Endothelial cell of umbilical vein (primary cell): Measurements from ENCODE around the gene LGALS3. TPM values are rescaled to one million over a fixed set of nuclear protein-coding genes. Genes with fewer than 3 reads are reported as not detected.

Experiments
- BruUV-seq: library from RNA; stranded (reverse); fragments of 400-500 nt; replicated peaks from 2 replicates; lab custom pipeline; 2021; lab: Mats Ljungman, UMichigan
- CTCF ChIA-PET: fragments of 300-600, 350-600 bp; sonication (Branson Sonifier 250); formaldehyde crosslinking; loops from one replicate; lab custom pipeline; 2021; ENCODE audit warnings: antibody characterized with exemption, inconsistent platforms; lab: Charles Lee
- POLR2A ChIA-PET: fragments of 300-600, 350-600 bp; sonication (Branson Sonifier 250); formaldehyde crosslinking; loops from one replicate; lab custom pipeline; 2021; ENCODE audit warnings: antibody characterized with exemption, inconsistent platforms; lab: Charles Lee
- DNase-seq: peaks from one replicate; pipeline ENCODE4 v3.0.0-alpha.2; 2011; ENCODE audit warnings: low read depth, low spot score
- FAIRE-seq: peaks from 2 replicates; lab custom pipeline; 2011; peaks lifted over from hg19 to GRCh38; lab: Jason Lieb, UNC
- H2AFZ ChIP-seq: 2 replicates; pipeline ENCODE4 v1.6.0; 2012; ENCODE audit warnings: low read depth, low read length, control low read depth, inconsistent platforms
- H3K27ac ChIP-seq: 2 replicates; pipeline ENCODE4 v1.5.1; 2011; ENCODE audit warnings: low read depth, mild to moderate bottlenecking, control low read depth, low read length, moderate library complexity; ENCODE audit not compliant: insufficient read depth
- H3K27me3 ChIP-seq, 2 experiments: 2 replicates each; pipeline versions ENCODE4 v1.6.0 to v1.6.1; 2011; ENCODE audit warnings: low read length in 2 of 2, mixed read lengths in 1 of 2; ENCODE audit not compliant: control insufficient read depth in 2 of 2, insufficient read depth in 2 of 2
- H3K36me3 ChIP-seq, 2 experiments: 2 replicates in 1 of 2; 3 replicates in 1 of 2; pipeline ENCODE4 v1.5.1; 2011; ENCODE audit warnings: low read length in 2 of 2, mild to moderate bottlenecking in 1 of 2, moderate library complexity in 1 of 2; ENCODE audit not compliant: control insufficient read depth in 2 of 2, insufficient read depth in 2 of 2; ENCODE audit errors: extremely low read depth in 1 of 2
- H3K4me1 ChIP-seq: 3 replicates; pipeline ENCODE4 v1.5.1; 2011; ENCODE audit warnings: mild to moderate bottlenecking, low read length; ENCODE audit not compliant: control insufficient read depth, insufficient read depth; ENCODE audit errors: extremely low read depth
- H3K4me2 ChIP-seq: 2 replicates; pipeline ENCODE4 v1.6.1; 2011; ENCODE audit warnings: low read length, control low read depth, mixed read lengths; ENCODE audit not compliant: insufficient read depth
- H3K4me3 ChIP-seq, 3 experiments: fragments of 200-600 bp in 1 of 3; sonication (generic), shearing (Covaris generic) in 1 of 3; replicated peaks in 1 of 3; 2 replicates each; pipeline ENCODE4 v1.5.1; 2011 to 2016; ENCODE audit warnings: control low read depth in 3 of 3, low read length in 3 of 3, mild to moderate bottlenecking in 2 of 3, inconsistent platforms in 1 of 3, low read depth in 1 of 3, moderate library complexity in 1 of 3; ENCODE audit not compliant: insufficient read depth in 1 of 3
- H3K79me2 ChIP-seq: 2 replicates; pipeline ENCODE4 v1.6.0; 2012; ENCODE audit warnings: low read length, inconsistent platforms; ENCODE audit not compliant: control insufficient read depth, insufficient read depth
- H3K9ac ChIP-seq: replicated peaks from 2 replicates; pipeline ENCODE3; 2011; ENCODE audit warnings: low read length, control low read depth; ENCODE audit not compliant: insufficient read depth; ENCODE audit errors: extremely low read depth
- H3K9me1 ChIP-seq: replicated peaks from 3 replicates; pipeline ENCODE4 v1.6.0; 2011; ENCODE audit warnings: mild to moderate bottlenecking, low read length; ENCODE audit not compliant: control insufficient read depth, insufficient read depth; ENCODE audit errors: extremely low read depth
- H3K9me3 ChIP-seq: replicated peaks from 2 replicates; pipeline ENCODE4 v1.5.1; 2012; ENCODE audit warnings: low read length, inconsistent platforms; ENCODE audit not compliant: control insufficient read depth, insufficient read depth
- H4K20me1 ChIP-seq: replicated peaks from 2 replicates; pipeline ENCODE3; 2011; ENCODE audit warnings: mild to moderate bottlenecking, low read length; ENCODE audit not compliant: control insufficient read depth, insufficient read depth; ENCODE audit errors: extremely low read depth
- EZH2 ChIP-seq: IDR thresholded peaks from 2 replicates; pipeline ENCODE4 v1.6.1; 2012; ENCODE audit warnings: borderline replicate concordance, low read depth, mild to moderate bottlenecking, moderate library complexity, low read length, inconsistent platforms; ENCODE audit not compliant: severe bottlenecking
- FOS ChIP-seq: IDR thresholded peaks from 2 replicates; pipeline ENCODE4 v1.6.1; 2011; ENCODE audit warnings: mild to moderate bottlenecking, low read length, moderate library complexity, borderline replicate concordance; ENCODE audit not compliant: insufficient read depth
- GATA2 ChIP-seq: IDR thresholded peaks from 2 replicates; pipeline ENCODE4 v1.7.0; 2011; ENCODE audit warnings: low read depth, mild to moderate bottlenecking, moderate library complexity, mixed read lengths, low read length; ENCODE audit not compliant: insufficient read length, insufficient read depth
- JUN ChIP-seq: IDR thresholded peaks from 2 replicates; pipeline ENCODE4 v1.6.1; 2011; ENCODE audit warnings: borderline replicate concordance, low read depth; ENCODE audit not compliant: insufficient read length, insufficient read depth
- MAX ChIP-seq: IDR thresholded peaks from 2 replicates; pipeline ENCODE4 v1.6.1; 2011; ENCODE audit not compliant: insufficient read depth, insufficient read length
- MYC ChIP-seq: IDR thresholded peaks from one replicate; pipeline ENCODE4 v1.6.1; 2011; ENCODE audit warnings: mild to moderate bottlenecking, low read depth, low read length
- POLR2A ChIP-seq: IDR thresholded peaks from 2 replicates; pipeline ENCODE4 v1.6.1; 2012; ENCODE audit warnings: low read depth, mild to moderate bottlenecking, control low read depth, low read length
- POLR2AphosphoS5 ChIP-seq: IDR thresholded peaks from 2 replicates; pipeline ENCODE4 v1.6.1; 2012; ENCODE audit warnings: low read depth, mild to moderate bottlenecking, control low read depth, low read length, moderate library complexity; ENCODE audit not compliant: insufficient read depth
- dilution Hi-C: fragments of 300-500 bp; cut with MboI; formaldehyde crosslinking; loops from one replicate; pipeline ENCODE4 v1.15.0; 2019; ENCODE audit warnings: low sequenced_read_pairs; ENCODE audit not compliant: extremely low pct_ligation_motif_present
- intact Hi-C: fragments of 100-400 bp; cut with micrococcal nuclease; formaldehyde crosslinking; loops from one replicate; pipeline ENCODE4 v1.10.0; 2022
- polyA plus RNA-seq, 4 experiments: library from polyadenylated mRNA; depleted of rRNA in 3 of 4; stranded (reverse) in 3 of 4; unstranded in 1 of 4; fragments of >200 nt; gene quantifications; 2 replicates each; pipeline versions ENCODE4 v1.2.1 to v1.2.3, GENCODE V29; 2011 to 2012; ENCODE audit warnings: missing spikeins in 1 of 4
- total RNA-seq: library from RNA; stranded (reverse); gene quantifications from 2 replicates; pipeline ENCODE4 v1.2.3, GENCODE V29; 2021
- TF ChIP-seq, protein P1 (sequence below), 2 donors: IDR thresholded peaks; 1 replicate in 1 of 2; 2 replicates in 1 of 2; pipeline ENCODE4 v1.5.1; 2011; ENCODE audit warnings: low read length in 2 of 2, mild to moderate bottlenecking in 2 of 2, moderate library complexity in 2 of 2, control low read depth in 1 of 2, inconsistent platforms in 1 of 2, low read depth in 1 of 2; ENCODE audit not compliant: insufficient read depth in 1 of 2; ENCODE audit errors: extremely low read depth in 1 of 2

LGALS3 gene
- total and polyA plus RNA-seq, 2 donors (not counting 3 experiments of a cell fraction or from before 2014, with no cell fraction given) = 33.8 to 55.1 TPM

- intact Hi-C loops = no loop called here
- Histone ChIP-seq H3K4me1 (no peaks in the 10 kb centered on the region), H2AFZ (no peak overlapping the region), H3K27ac (no peak overlapping the region), H4K20me1 (no peaks in the 10 kb centered on the region), H3K9me1 (no peaks in the 10 kb centered on the region), H3K4me3 (no peak overlapping the region), H3K79me2 (no peaks in the 10 kb centered on the region), H3K9ac (no peak overlapping the region), H3K4me2 (no peak overlapping the region), H3K36me3 (no peaks in the 10 kb centered on the region), H3K27me3 (peaks cover 0 to 3% of the 10 kb centered on the region in 2 experiments), H3K9me3 (no peaks in the 10 kb centered on the region)
- dilution Hi-C loops = no loop called here
- FAIRE-seq (no peak), DNase-seq (no peak)
- no TSS peak for BruUV-seq
- TF ChIP-seq JUN (no peak), POLR2A (no peak), MYC (no peak), FOS (no peak), GATA2 (no peak), MAX (no peak), EZH2 (no peak), POLR2AphosphoS5 (no peak)
- TF ChIP-seq, protein P1, sequence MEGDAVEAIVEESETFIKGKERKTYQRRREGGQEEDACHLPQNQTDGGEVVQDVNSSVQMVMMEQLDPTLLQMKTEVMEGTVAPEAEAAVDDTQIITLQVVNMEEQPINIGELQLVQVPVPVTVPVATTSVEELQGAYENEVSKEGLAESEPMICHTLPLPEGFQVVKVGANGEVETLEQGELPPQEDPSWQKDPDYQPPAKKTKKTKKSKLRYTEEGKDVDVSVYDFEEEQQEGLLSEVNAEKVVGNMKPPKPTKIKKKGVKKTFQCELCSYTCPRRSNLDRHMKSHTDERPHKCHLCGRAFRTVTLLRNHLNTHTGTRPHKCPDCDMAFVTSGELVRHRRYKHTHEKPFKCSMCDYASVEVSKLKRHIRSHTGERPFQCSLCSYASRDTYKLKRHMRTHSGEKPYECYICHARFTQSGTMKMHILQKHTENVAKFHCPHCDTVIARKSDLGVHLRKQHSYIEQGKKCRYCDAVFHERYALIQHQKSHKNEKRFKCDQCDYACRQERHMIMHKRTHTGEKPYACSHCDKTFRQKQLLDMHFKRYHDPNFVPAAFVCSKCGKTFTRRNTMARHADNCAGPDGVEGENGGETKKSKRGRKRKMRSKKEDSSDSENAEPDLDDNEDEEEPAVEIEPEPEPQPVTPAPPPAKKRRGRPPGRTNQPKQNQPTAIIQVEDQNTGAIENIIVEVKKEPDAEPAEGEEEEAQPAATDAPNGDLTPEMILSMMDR (IDR thresholded peaks at IDR 0.05; ENCODE audit: extremely low read depth in 1 of 2, insufficient read depth in 1 of 2, low read depth in 1 of 2, low read length in 2 of 2) = no peak
- CTCF ChIA-PET = interaction anchor here (1.2 to 4.8 kb wide), 3 partner anchors 9 to 72 kb away, joined by 3 to 187 read pairs (median 4); no protein-coding TSS in a partner anchor
- POLR2A ChIA-PET = no interaction called here
These were observed 42.1 kb upstream of the LGALS3 start for GRCh38 chr14:55086938-55087337.
